Glutamatergic neuron (in vitro differentiated cells): ENCODE measurements around the gene PADI3. TPM values are rescaled to one million over a fixed set of nuclear protein-coding genes. Genes with fewer than 3 reads are reported as not detected.

Experiments
- DNase-seq: peaks from one replicate; pipeline ENCODE4 v3.0.0; 2022
- H3K27ac Mint-ChIP-seq: one replicate; pipeline ENCODE4 v1.8.0; 2020; ENCODE audit warnings: mild to moderate bottlenecking, mixed read lengths, inconsistent platforms; ENCODE audit not compliant: unreplicated experiment
- H3K27me3 Mint-ChIP-seq: one replicate; pipeline ENCODE4 v1.8.0; 2020; ENCODE audit warnings: mild to moderate bottlenecking, moderate library complexity, mixed read lengths, inconsistent platforms; ENCODE audit not compliant: unreplicated experiment
- H3K36me3 Mint-ChIP-seq: one replicate; pipeline ENCODE4 v1.8.0; 2020; ENCODE audit warnings: mild to moderate bottlenecking, mixed read lengths, inconsistent platforms; ENCODE audit not compliant: unreplicated experiment
- H3K4me1 Mint-ChIP-seq: one replicate; pipeline ENCODE4 v1.8.0; 2020; ENCODE audit warnings: mild to moderate bottlenecking, low read depth, mixed read lengths, inconsistent platforms; ENCODE audit not compliant: unreplicated experiment
- H3K4me3 Mint-ChIP-seq: one replicate; pipeline ENCODE4 v1.8.0; 2020; ENCODE audit warnings: mild to moderate bottlenecking, mixed read lengths, inconsistent platforms; ENCODE audit not compliant: unreplicated experiment
- H3K9me3 Mint-ChIP-seq: one replicate; pipeline ENCODE4 v1.8.0; 2020; ENCODE audit warnings: mild to moderate bottlenecking, moderate library complexity, mixed read lengths, inconsistent platforms; ENCODE audit not compliant: unreplicated experiment
- CTCF ChIP-seq: fragments of 200-600 bp; sonication (generic); IDR thresholded peaks from one replicate; pipeline ENCODE4 v1.5.0; 2021; ENCODE audit not compliant: partially characterized antibody, unreplicated experiment
- total RNA-seq: library from RNA; stranded (reverse); fragmentation: NEBNext Ultra II Directional; extraction: Animal tissue kit (Norgen Biotek cat#: 25700); gene quantifications from one replicate; pipeline ENCODE4 v1.2.1, GENCODE V29; 2021; ENCODE audit not compliant: unreplicated experiment

PADI3 gene
- total RNA-seq, 1 donor from 2014 or later = not detected

DNA sequence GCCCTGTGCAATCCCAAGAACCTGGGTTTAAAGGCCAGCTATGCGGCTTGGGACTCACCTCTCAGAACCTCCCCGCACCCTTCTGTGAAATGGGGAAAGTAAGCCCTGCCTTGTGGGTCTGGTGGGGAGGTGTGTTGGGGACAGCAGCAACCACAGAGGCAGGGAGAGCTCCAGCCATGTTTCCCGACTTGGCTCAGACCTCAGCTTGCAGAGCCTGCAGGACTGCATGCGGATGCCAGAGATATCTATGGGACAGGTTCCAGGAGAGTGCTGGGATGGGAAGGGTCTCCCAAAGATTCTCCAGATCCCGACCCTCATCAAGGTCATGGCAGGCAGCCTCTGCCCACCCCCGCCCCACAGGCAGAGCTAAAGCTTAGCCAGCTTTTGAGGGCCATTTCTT, 23.8 kb upstream of the PADI3 start:
- no peaks in the 10 kb centered on the region for H3K4me1 Mint-ChIP-seq
- H3K9me3 Mint-ChIP-seq = peaks cover 3% of the 10 kb centered on the region
- peaks cover 10% of the 10 kb centered on the region for H3K27me3 Mint-ChIP-seq
- H3K36me3 Mint-ChIP-seq = no peaks in the 10 kb centered on the region
- no peak overlapping the region for H3K27ac Mint-ChIP-seq
- TF ChIP-seq CTCF = no peak
- H3K4me3 Mint-ChIP-seq = no peak overlapping the region
- DNase-seq = no peak

GRCh38 chr1:17227358-17227915, 21.5 kb upstream of the PADI3 start:
- no peaks in the 10 kb centered on the region for H3K4me1 Mint-ChIP-seq
- no peak overlapping the region for H3K27ac Mint-ChIP-seq
- peaks cover 7% of the 10 kb centered on the region for H3K27me3 Mint-ChIP-seq
- no peak for TF ChIP-seq CTCF
- H3K36me3 Mint-ChIP-seq = no peaks in the 10 kb centered on the region
- H3K9me3 Mint-ChIP-seq = peaks cover 5% of the 10 kb centered on the region
- H3K4me3 Mint-ChIP-seq = no peak overlapping the region
- no peak for DNase-seq

DNA sequence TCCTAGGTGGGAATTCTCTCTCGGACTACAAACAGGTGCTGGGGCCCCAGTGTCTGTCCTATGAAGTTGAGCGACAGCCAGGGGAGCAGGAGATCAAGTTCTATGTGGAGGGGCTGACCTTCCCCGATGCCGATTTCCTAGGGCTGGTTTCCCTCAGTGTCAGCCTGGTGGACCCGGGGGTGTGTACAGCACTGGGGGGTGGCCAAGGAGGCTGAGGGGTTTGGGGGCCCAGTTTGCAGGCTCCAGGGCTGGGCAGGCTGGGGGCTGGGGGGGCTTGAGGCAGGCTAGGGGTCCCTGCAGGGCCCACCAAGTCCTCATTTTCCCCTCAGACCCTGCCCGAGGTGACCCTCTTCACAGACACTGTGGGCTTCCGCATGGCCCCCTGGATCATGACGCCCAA, 20.3 kb upstream of the PADI3 start:
- H3K27ac Mint-ChIP-seq = no peak overlapping the region
- H3K4me3 Mint-ChIP-seq = no peak overlapping the region
- H3K27me3 Mint-ChIP-seq = peaks cover 7% of the 10 kb centered on the region
- H3K36me3 Mint-ChIP-seq = no peaks in the 10 kb centered on the region
- no peak for TF ChIP-seq CTCF
- H3K4me1 Mint-ChIP-seq = no peaks in the 10 kb centered on the region
- peaks cover 5% of the 10 kb centered on the region for H3K9me3 Mint-ChIP-seq
- no peak for DNase-seq

- Mint-ChIP-seq H3K27me3 (peaks cover 7% of the 10 kb centered on the region), H3K4me3 (no peak overlapping the region), H3K9me3 (peaks cover 5% of the 10 kb centered on the region), H3K27ac (no peak overlapping the region), H3K36me3 (no peaks in the 10 kb centered on the region), H3K4me1 (no peaks in the 10 kb centered on the region)
- no peak for DNase-seq
- no peak for TF ChIP-seq CTCF
Observed at GRCh38 chr1:17229379-17229778, 19.5 kb upstream of the PADI3 start.

DNA sequence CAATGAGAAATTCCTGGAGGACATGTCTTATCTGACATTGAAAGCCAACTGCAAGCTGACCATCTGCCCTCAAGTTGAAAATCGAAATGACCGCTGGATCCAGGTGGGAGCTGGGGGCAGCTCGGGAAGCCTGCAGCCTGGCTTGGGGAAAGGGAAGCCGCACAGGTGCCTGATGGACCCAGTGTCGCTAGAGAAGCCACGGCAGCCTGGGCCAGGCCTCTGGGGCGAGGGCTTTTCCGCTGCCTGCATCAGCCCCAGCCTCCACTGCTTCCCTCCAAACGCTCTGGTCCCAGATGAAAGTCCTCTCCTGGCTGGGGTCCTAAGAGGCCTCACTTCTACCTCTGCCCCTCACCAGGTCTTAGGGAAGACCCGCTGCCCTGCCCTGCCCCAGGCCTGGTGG, 18.8 kb upstream of the PADI3 start:
- Mint-ChIP-seq H3K4me3 (no peak overlapping the region), H3K27me3 (peaks cover 7% of the 10 kb centered on the region), H3K27ac (no peak overlapping the region), H3K4me1 (no peaks in the 10 kb centered on the region), H3K9me3 (peaks cover 5% of the 10 kb centered on the region), H3K36me3 (no peaks in the 10 kb centered on the region)
- DNase-seq = no peak
- TF ChIP-seq CTCF = no peak
